HEK293 (cell line): ENCODE results near the gene SLC38A8.

Experiments
- SP7 ChIP-seq: fragments of 450-650 bp; formaldehyde crosslinking; IDR thresholded peaks from 2 replicates; pipeline ENCODE4 v1.5.1; 2016; ENCODE audit warnings: missing biosample characterization, missing genetic modification characterization
- ZNF302 ChIP-seq: fragments of 450-650 bp; formaldehyde crosslinking; IDR thresholded peaks from 2 replicates; pipeline ENCODE4 v1.5.1; 2016; ENCODE audit warnings: missing biosample characterization, missing genetic modification characterization, low read depth
- ZNF433 ChIP-seq: fragments of 450-650 bp; formaldehyde crosslinking; IDR thresholded peaks from 2 replicates; pipeline ENCODE4 v1.5.1; 2016; ENCODE audit warnings: missing biosample characterization, missing genetic modification characterization, low read depth
- ZNF768 ChIP-seq: fragments of 450-650 bp; formaldehyde crosslinking; IDR thresholded peaks from 2 replicates; pipeline ENCODE4 v1.5.1; 2018; ENCODE audit warnings: missing biosample characterization, mild to moderate bottlenecking, missing genetic modification characterization
- TF ChIP-seq, protein P1 (sequence below): fragments of 450-650 bp; formaldehyde crosslinking; IDR thresholded peaks from 2 replicates; pipeline ENCODE4 v1.5.1; 2016; ENCODE audit warnings: missing biosample characterization, missing genetic modification characterization

DNA sequence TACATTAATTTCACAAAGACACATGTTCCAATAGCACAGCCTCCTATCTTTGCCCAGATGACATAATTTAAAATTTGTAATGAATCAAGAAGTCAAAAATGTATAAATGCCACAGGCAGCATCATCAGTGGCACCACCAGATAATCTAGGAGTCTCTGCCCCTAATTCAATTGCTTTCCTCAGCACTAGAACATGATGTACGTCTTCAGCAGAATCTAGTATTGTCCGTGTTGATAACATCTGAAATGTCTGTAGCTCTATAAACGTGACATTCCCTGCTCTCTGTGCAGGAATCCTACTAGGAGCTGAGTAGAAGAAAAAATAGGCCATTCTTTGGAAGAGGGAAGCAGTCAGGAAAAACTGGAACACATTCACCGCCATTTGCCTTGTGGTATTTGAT is 21.4 kb upstream of the SLC38A8 start:
- TF ChIP-seq, protein P1, sequence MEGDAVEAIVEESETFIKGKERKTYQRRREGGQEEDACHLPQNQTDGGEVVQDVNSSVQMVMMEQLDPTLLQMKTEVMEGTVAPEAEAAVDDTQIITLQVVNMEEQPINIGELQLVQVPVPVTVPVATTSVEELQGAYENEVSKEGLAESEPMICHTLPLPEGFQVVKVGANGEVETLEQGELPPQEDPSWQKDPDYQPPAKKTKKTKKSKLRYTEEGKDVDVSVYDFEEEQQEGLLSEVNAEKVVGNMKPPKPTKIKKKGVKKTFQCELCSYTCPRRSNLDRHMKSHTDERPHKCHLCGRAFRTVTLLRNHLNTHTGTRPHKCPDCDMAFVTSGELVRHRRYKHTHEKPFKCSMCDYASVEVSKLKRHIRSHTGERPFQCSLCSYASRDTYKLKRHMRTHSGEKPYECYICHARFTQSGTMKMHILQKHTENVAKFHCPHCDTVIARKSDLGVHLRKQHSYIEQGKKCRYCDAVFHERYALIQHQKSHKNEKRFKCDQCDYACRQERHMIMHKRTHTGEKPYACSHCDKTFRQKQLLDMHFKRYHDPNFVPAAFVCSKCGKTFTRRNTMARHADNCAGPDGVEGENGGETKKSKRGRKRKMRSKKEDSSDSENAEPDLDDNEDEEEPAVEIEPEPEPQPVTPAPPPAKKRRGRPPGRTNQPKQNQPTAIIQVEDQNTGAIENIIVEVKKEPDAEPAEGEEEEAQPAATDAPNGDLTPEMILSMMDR (tag by site-specific recombination) = no peak
- TF ChIP-seq ZNF302 (tag by site-specific recombination) (no peak), ZNF433 (tag by site-specific recombination) (no peak), ZNF768 (tag by site-specific recombination) (no peak), SP7 (tag by site-specific recombination) (no peak)
